ENCODE measurements around the gene PAPPA2. TPM values are rescaled to one million over a fixed set of nuclear protein-coding genes. Genes with fewer than 3 reads are reported as not detected.

PAPPA2 gene
- polyA plus RNA-seq, 3 donors from 2014 or later = not detected

- Mint-ChIP-seq H3K9me3 (peaks cover 0 to 27% (median 7%) of the 10 kb centered on the region in 6 donors), H3K36me3 (peaks cover 0 to 3% (median 0%) of the 10 kb centered on the region in 3 donors), H3K4me1 (no peaks in the 10 kb centered on the region), H3K27me3 (ENCODE audit: low read depth in 3 of 3) (no peaks in the 10 kb centered on the region), H3K4me3 (no peak overlapping the region), H3K27ac (no peak overlapping the region)
- DNase-seq = no peak
These were observed 303.8 kb downstream of the PAPPA2 start for GRCh38 chr1:176766779-176767178.

- Mint-ChIP-seq H3K4me3 (no peak overlapping the region), H3K4me1 (no peaks in the 10 kb centered on the region), H3K27me3 (ENCODE audit: low read depth in 3 of 3) (no peaks in the 10 kb centered on the region), H3K9me3 (peaks cover 0 to 27% (median 6%) of the 10 kb centered on the region in 6 donors), H3K36me3 (peaks cover 0 to 3% (median 0%) of the 10 kb centered on the region in 3 donors), H3K27ac (no peak overlapping the region)
- DNase-seq = no peak
These were observed 304.8 kb downstream of the PAPPA2 start for GRCh38 chr1:176767714-176768136.

GRCh38 chr1:176768532-176768931 is 305.6 kb downstream of the PAPPA2 start:
- H3K9me3 Mint-ChIP-seq = peaks cover 0 to 20% (median 5%) of the 10 kb centered on the region in 6 donors
- H3K4me1 Mint-ChIP-seq = no peaks in the 10 kb centered on the region
- H3K4me3 Mint-ChIP-seq = no peak overlapping the region
- peaks cover 0 to 3% (median 0%) of the 10 kb centered on the region in 3 donors for H3K36me3 Mint-ChIP-seq
- no peaks in the 10 kb centered on the region for H3K27me3 Mint-ChIP-seq (ENCODE audit: low read depth in 3 of 3)
- H3K27ac Mint-ChIP-seq = no peak overlapping the region
- no peak for DNase-seq

GRCh38 chr1:176770066-176770465 is 307.1 kb downstream of the PAPPA2 start:
- DNase-seq = no peak
- no peak overlapping the region for H3K4me3 Mint-ChIP-seq
- H3K9me3 Mint-ChIP-seq = peaks cover 0 to 19% (median 6%) of the 10 kb centered on the region in 6 donors
- H3K27ac Mint-ChIP-seq = no peak overlapping the region
- H3K27me3 Mint-ChIP-seq (ENCODE audit: low read depth in 3 of 3) = peaks cover 0 to 2% (median 0%) of the 10 kb centered on the region in 3 donors
- peaks cover 0 to 3% (median 0%) of the 10 kb centered on the region in 3 donors for H3K36me3 Mint-ChIP-seq
- no peaks in the 10 kb centered on the region for H3K4me1 Mint-ChIP-seq

- no peak overlapping the region for H3K4me3 Mint-ChIP-seq
- no peaks in the 10 kb centered on the region for H3K36me3 Mint-ChIP-seq
- no peak for DNase-seq
- H3K4me1 Mint-ChIP-seq = no peaks in the 10 kb centered on the region
- no peak overlapping the region for H3K27ac Mint-ChIP-seq
- H3K27me3 Mint-ChIP-seq (ENCODE audit: low read depth in 3 of 3) = peaks cover 0 to 2% (median 0%) of the 10 kb centered on the region in 3 donors
- H3K9me3 Mint-ChIP-seq = peaks cover 0 to 17% (median 5%) of the 10 kb centered on the region in 6 donors
These were observed 310.1 kb downstream of the PAPPA2 start for GRCh38 chr1:176773038-176773437.

- Mint-ChIP-seq H3K4me1 (no peaks in the 10 kb centered on the region), H3K4me3 (no peak overlapping the region), H3K9me3 (peaks cover 0 to 9% (median 2%) of the 10 kb centered on the region in 6 donors), H3K36me3 (no peaks in the 10 kb centered on the region), H3K27ac (no peak overlapping the region), H3K27me3 (ENCODE audit: low read depth in 3 of 3) (peaks cover 0 to 4% (median 0%) of the 10 kb centered on the region in 3 donors)
- no peak for DNase-seq
These were observed 311.2 kb downstream of the PAPPA2 start for GRCh38 chr1:176774224-176774623.

GRCh38 chr1:176775378-176775777 is 312.4 kb downstream of the PAPPA2 start:
- Mint-ChIP-seq H3K9me3 (peaks cover 0 to 9% (median 2%) of the 10 kb centered on the region in 6 donors), H3K4me3 (no peak overlapping the region), H3K4me1 (no peaks in the 10 kb centered on the region), H3K27ac (no peak overlapping the region), H3K36me3 (no peaks in the 10 kb centered on the region), H3K27me3 (ENCODE audit: low read depth in 3 of 3) (peaks cover 0 to 4% (median 0%) of the 10 kb centered on the region in 3 donors)
- no peak for DNase-seq

- Mint-ChIP-seq H3K36me3 (no peaks in the 10 kb centered on the region), H3K4me1 (no peaks in the 10 kb centered on the region), H3K27me3 (ENCODE audit: low read depth in 3 of 3) (peaks cover 0 to 5% (median 0%) of the 10 kb centered on the region in 3 donors), H3K27ac (no peak overlapping the region), H3K9me3 (peaks cover 0 to 9% (median 4%) of the 10 kb centered on the region in 6 donors), H3K4me3 (no peak overlapping the region)
- no peak for DNase-seq
These were observed 313.0 kb downstream of the PAPPA2 start for GRCh38 chr1:176775996-176776395.

GRCh38 chr1:176778056-176778455 is 315.1 kb downstream of the PAPPA2 start:
- DNase-seq = no peak
- no peaks in the 10 kb centered on the region for H3K36me3 Mint-ChIP-seq
- no peaks in the 10 kb centered on the region for H3K4me1 Mint-ChIP-seq
- H3K27ac Mint-ChIP-seq = no peak overlapping the region
- peaks cover 0 to 5% (median 0%) of the 10 kb centered on the region in 3 donors for H3K27me3 Mint-ChIP-seq (ENCODE audit: low read depth in 3 of 3)
- peaks cover 0 to 9% (median 5%) of the 10 kb centered on the region in 6 donors for H3K9me3 Mint-ChIP-seq
- H3K4me3 Mint-ChIP-seq = no peak overlapping the region

GRCh38 chr1:176779992-176780328 is 317.0 kb downstream of the PAPPA2 start:
- no peak for DNase-seq
- no peak overlapping the region for H3K27ac Mint-ChIP-seq
- H3K36me3 Mint-ChIP-seq = no peaks in the 10 kb centered on the region
- peaks cover 0 to 3% (median 0%) of the 10 kb centered on the region in 3 donors for H3K27me3 Mint-ChIP-seq (ENCODE audit: low read depth in 3 of 3)
- no peaks in the 10 kb centered on the region for H3K4me1 Mint-ChIP-seq
- no peak overlapping the region for H3K4me3 Mint-ChIP-seq
- H3K9me3 Mint-ChIP-seq = peaks cover 0 to 8% (median 5%) of the 10 kb centered on the region in 6 donors

GRCh38 chr1:176783309-176783708 is 320.3 kb downstream of the PAPPA2 start:
- no peak overlapping the region for H3K4me3 Mint-ChIP-seq
- H3K36me3 Mint-ChIP-seq = no peaks in the 10 kb centered on the region
- peaks cover 0 to 3% (median 0%) of the 10 kb centered on the region in 3 donors for H3K27me3 Mint-ChIP-seq (ENCODE audit: low read depth in 3 of 3)
- no peaks in the 10 kb centered on the region for H3K4me1 Mint-ChIP-seq
- no peak for DNase-seq
- H3K27ac Mint-ChIP-seq = no peak overlapping the region
- peaks cover 0 to 10% (median 4%) of the 10 kb centered on the region in 6 donors for H3K9me3 Mint-ChIP-seq

GRCh38 chr1:176785056-176785455 is 322.1 kb downstream of the PAPPA2 start:
- Mint-ChIP-seq H3K27me3 (ENCODE audit: low read depth in 3 of 3) (peaks cover 0 to 2% (median 0%) of the 10 kb centered on the region in 3 donors), H3K27ac (no peak overlapping the region), H3K36me3 (no peaks in the 10 kb centered on the region), H3K9me3 (peaks cover 0 to 13% (median 4%) of the 10 kb centered on the region in 6 donors), H3K4me3 (no peak overlapping the region), H3K4me1 (no peaks in the 10 kb centered on the region)
- DNase-seq = no peak

- Mint-ChIP-seq H3K9me3 (peaks cover 0 to 11% (median 4%) of the 10 kb centered on the region in 6 donors), H3K4me3 (no peak overlapping the region), H3K27ac (no peak overlapping the region), H3K36me3 (no peaks in the 10 kb centered on the region), H3K4me1 (no peaks in the 10 kb centered on the region), H3K27me3 (ENCODE audit: low read depth in 3 of 3) (peaks cover 0 to 1% (median 0%) of the 10 kb centered on the region in 3 donors)
- DNase-seq = no peak
These were observed 322.8 kb downstream of the PAPPA2 start for GRCh38 chr1:176785791-176786190.

- Mint-ChIP-seq H3K36me3 (no peaks in the 10 kb centered on the region), H3K27me3 (ENCODE audit: low read depth in 3 of 3) (no peaks in the 10 kb centered on the region), H3K4me3 (no peak overlapping the region), H3K27ac (no peak overlapping the region), H3K9me3 (peaks cover 0 to 10% (median 4%) of the 10 kb centered on the region in 6 donors), H3K4me1 (no peaks in the 10 kb centered on the region)
- no peak for DNase-seq
These were observed 323.3 kb downstream of the PAPPA2 start for GRCh38 chr1:176786274-176786673.

GRCh38 chr1:176789571-176790090 is 326.7 kb downstream of the PAPPA2 start:
- H3K9me3 Mint-ChIP-seq = peaks cover 0 to 12% (median 4%) of the 10 kb centered on the region in 6 donors
- H3K4me1 Mint-ChIP-seq = no peaks in the 10 kb centered on the region
- no peaks in the 10 kb centered on the region for H3K36me3 Mint-ChIP-seq
- no peaks in the 10 kb centered on the region for H3K27me3 Mint-ChIP-seq (ENCODE audit: low read depth in 3 of 3)
- no peak for DNase-seq
- H3K27ac Mint-ChIP-seq = no peak overlapping the region
- H3K4me3 Mint-ChIP-seq = no peak overlapping the region
